Skeletal muscle cell (primary cell): ENCODE data around the gene NALCN.

Source experiments
- DNase-seq: peaks from one replicate; pipeline ENCODE4 v3.0.0-alpha.2; 2010; ENCODE audit warnings: low read depth
- H3K4me3 ChIP-seq: 2 replicates; pipeline ENCODE4 v1.5.1; 2011; ENCODE audit warnings: low read depth, mild to moderate bottlenecking, control low read depth, low read length, moderate library complexity

NALCN gene

DNA sequence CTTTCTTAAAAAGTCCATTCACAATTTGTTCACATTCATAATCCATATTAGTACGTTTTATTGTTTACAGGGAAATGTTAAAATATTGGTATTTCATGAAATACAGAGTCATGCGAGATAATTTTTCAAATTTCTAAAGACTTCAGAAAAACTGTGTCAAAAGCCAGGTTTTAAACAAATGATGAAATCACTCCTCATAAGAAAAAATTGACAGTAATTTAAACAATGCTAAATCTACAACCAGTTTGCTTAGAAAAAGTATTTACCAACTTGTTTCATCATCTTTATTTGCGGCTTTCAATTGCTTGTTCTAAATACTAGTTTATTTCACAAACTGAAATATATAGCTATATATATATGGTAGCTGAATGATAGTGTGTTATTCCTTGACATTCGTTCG lies 1.2 kb upstream of the NALCN start:
- no peak overlapping the region for H3K4me3 ChIP-seq
- no peak for DNase-seq

- peak overlapping the region; percentile 61 for H3K4me3 ChIP-seq
- DNase-seq = no peak
These were observed 717 bp upstream of the NALCN start for GRCh38 chr13:101417043-101417406.

GRCh38 chr13:101415358-101416174 lies 742 bp downstream of the NALCN start:
- DNase-seq = no peak
- H3K4me3 ChIP-seq = peak overlapping the region; percentile 61

DNA sequence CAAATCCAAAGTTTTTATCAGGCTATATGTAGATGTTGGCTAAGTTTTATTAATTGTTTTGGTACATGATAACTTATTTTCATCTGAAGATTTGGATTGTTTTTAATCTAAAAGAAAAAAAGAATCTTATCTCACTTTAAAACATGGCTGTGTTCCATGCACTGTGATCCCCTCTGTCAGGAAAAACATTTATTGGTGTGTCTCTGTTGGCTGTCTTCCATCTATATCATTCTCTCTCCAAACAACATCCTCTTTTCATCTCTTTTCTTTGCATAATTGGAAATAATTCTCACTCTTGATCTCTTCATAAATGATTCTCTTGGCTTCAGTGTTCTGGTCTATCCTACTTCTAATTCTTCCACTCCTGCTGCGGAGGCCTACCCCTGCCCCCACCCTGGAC lies 4.2 kb downstream of the NALCN start:
- no peak overlapping the region for H3K4me3 ChIP-seq
- no peak for DNase-seq

- no peak for DNase-seq
- no peak overlapping the region for H3K4me3 ChIP-seq
These were observed 7.2 kb downstream of the NALCN start for GRCh38 chr13:101408992-101409656.

- no peak overlapping the region for H3K4me3 ChIP-seq
- no peak for DNase-seq
These were observed 8.2 kb downstream of the NALCN start for GRCh38 chr13:101408154-101408553.

- no peak overlapping the region for H3K4me3 ChIP-seq
- DNase-seq = no peak
These were observed 9.5 kb downstream of the NALCN start for GRCh38 chr13:101406791-101407190.

GRCh38 chr13:101401196-101401595 lies 15.1 kb downstream of the NALCN start:
- H3K4me3 ChIP-seq = no peak overlapping the region
- DNase-seq = no peak

- DNase-seq = no peak
- H3K4me3 ChIP-seq = no peak overlapping the region
These were observed 16.9 kb downstream of the NALCN start for GRCh38 chr13:101399365-101399764.

- DNase-seq = peak; percentile 26
These were observed 17.4 kb downstream of the NALCN start for GRCh38 chr13:101398920-101399319.

GRCh38 chr13:101398191-101398590 lies 18.1 kb downstream of the NALCN start:
- DNase-seq = peak; percentile 30
- H3K4me3 ChIP-seq = no peak overlapping the region

More at GRCh38 chr13:101398920-101399319, 17.4 kb downstream of the NALCN start:
- no peak overlapping the region for H3K4me3 ChIP-seq

- no peak overlapping the region for H3K4me3 ChIP-seq
- peak; percentile 69 for DNase-seq
These were observed 18.6 kb downstream of the NALCN start for GRCh38 chr13:101397742-101398141.

- DNase-seq = no peak
- no peak overlapping the region for H3K4me3 ChIP-seq
These were observed 21.7 kb downstream of the NALCN start for GRCh38 chr13:101394605-101395004.

GRCh38 chr13:101393140-101393539 lies 23.2 kb downstream of the NALCN start:
- DNase-seq = no peak
- no peak overlapping the region for H3K4me3 ChIP-seq

GRCh38 chr13:101390461-101390860 lies 25.8 kb downstream of the NALCN start:
- no peak for DNase-seq
- H3K4me3 ChIP-seq = no peak overlapping the region

DNA sequence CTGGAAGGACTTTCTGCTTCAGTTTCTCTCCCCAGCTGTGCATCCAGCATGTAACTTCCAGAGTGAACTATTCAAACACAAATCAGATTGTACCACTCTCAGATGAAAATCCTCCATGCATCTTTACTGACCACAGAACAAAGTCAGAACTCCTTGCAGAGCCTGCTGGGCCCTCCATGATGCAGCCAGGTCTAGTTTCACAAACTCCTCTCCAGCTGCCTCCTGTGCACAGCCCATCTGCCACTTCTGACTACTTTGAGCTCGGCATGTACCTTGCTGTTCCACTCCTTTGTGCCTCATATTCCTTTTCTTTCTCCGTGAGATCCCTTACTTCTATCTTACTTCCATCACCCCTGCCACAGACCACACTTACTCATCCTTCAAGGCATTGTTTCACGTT lies 31.4 kb downstream of the NALCN start:
- no peak overlapping the region for H3K4me3 ChIP-seq
- DNase-seq = no peak

DNA sequence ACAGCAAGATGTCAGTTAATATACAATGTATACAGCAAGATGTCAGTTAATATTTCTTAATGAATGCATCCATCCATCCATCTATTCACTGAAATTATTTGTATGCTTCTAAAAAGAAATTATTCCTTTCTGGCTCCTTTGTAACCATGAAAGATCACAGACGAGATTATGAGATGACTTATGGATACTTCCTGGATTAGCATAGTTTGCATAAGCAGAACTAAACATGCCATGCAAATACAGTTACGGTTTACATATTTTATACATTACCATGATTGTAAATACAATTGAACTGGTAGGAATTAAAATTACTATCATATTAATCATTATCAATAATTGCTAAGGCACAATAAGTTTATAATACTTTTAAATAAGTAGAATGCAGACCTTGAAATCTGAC lies 32.7 kb downstream of the NALCN start:
- no peak for DNase-seq
- no peak overlapping the region for H3K4me3 ChIP-seq

DNA sequence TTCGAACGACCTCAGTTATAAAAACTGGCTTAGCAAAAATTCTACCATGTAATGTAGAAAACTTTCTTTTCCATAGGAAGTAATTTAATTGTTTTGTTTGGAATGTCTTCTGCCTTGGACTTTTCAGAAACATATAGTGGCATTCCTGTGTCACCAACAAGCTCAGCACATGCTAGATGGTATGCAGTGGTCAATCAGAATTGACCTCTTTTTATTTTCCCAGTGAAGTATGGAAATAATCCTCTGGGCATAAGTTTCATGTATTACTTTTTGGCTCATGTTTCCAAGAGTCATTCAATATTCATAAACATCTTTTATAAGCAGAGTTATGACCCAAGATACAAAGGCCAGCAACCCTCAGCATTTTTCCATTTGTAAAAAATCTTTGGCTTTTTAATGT lies 33.6 kb downstream of the NALCN start:
- H3K4me3 ChIP-seq = no peak overlapping the region
- no peak for DNase-seq

- H3K4me3 ChIP-seq = no peak overlapping the region
- DNase-seq = no peak
These were observed 34.2 kb downstream of the NALCN start for GRCh38 chr13:101382086-101382485.

- no peak for DNase-seq
- no peak overlapping the region for H3K4me3 ChIP-seq
These were observed 55.8 kb downstream of the NALCN start for GRCh38 chr13:101360525-101360924.

DNA sequence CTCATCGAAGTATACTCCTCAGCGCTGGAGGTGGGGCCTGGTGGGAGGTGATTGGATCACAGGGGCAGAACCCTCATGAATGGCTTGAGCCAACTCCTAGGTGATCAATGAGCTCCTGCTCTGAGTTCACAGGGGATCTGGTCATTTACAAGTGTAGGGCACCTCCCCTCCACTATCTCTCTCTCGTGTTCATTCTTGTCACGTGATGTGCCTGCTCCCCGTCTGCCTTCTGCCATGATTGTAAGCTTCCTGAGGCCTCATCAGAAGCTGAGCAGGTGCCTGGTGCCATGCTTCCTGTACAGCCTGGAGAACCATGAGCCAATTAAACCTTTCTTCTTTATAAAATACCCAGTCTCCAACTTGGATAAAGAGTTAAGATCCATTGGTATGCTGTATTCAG lies 61.4 kb downstream of the NALCN start:
- DNase-seq = no peak
- H3K4me3 ChIP-seq = no peak overlapping the region
